GM12878 (cell line): Measurements from ENCODE around the gene ABCC4. TPM values are rescaled to one million over a fixed set of nuclear protein-coding genes. Genes with fewer than 3 reads are reported as not detected.
A peak's percentile ranks its signal among the peaks of the same experiment; 100 is the strongest.

Experiments used
- BMI1 ChIP-seq: fragments of 450-650 bp; IDR thresholded peaks from 2 replicates; pipeline ENCODE4 v1.6.1; 2016; ENCODE audit warnings: mild to moderate bottlenecking, moderate library complexity, borderline replicate concordance
- EP300 ChIP-seq, 2 experiments: fragments of 150-350 bp in 1 of 2; IDR thresholded peaks; 2 replicates each; pipeline ENCODE4 v1.6.1; 2011 to 2012; ENCODE audit warnings: low read depth in 2 of 2, low read length in 2 of 2, borderline replicate concordance in 1 of 2, improper control_type of control experiment in 1 of 2, inconsistent platforms in 1 of 2; ENCODE audit not compliant: control insufficient read depth in 1 of 2
- ETV6 ChIP-seq, 2 experiments: fragments of 450-650 bp in 1 of 2; IDR thresholded peaks in 1 of 2; conservative IDR thresholded peaks in 1 of 2; 2 replicates each; pipeline ENCODE4 v1.6.1; 2014; ENCODE audit warnings: antibody characterized with exemption in 1 of 2, borderline replicate concordance in 1 of 2, low read depth in 1 of 2, mild to moderate bottlenecking in 1 of 2, moderate library complexity in 1 of 2
- HSF1 ChIP-seq: fragments of 150-350 bp; IDR thresholded peaks from 2 replicates; pipeline ENCODE4 v1.6.1; 2014; ENCODE audit warnings: mild to moderate bottlenecking, low read depth, low read length
- IRF5 ChIP-seq: fragments of 450-650 bp; IDR thresholded peaks from 2 replicates; pipeline ENCODE4 v1.6.1; 2017; ENCODE audit warnings: borderline replicate concordance
- MXI1 ChIP-seq: fragments of 150-350 bp; IDR thresholded peaks from 2 replicates; pipeline ENCODE4 v1.6.1; 2011; ENCODE audit warnings: low read depth, mild to moderate bottlenecking, inconsistent platforms, low read length, improper control_type of control experiment
- NBN ChIP-seq: fragments of 450-650 bp; IDR thresholded peaks from 2 replicates; pipeline ENCODE4 v1.6.1; 2016
- PKNOX1 ChIP-seq: fragments of 450-650 bp; IDR thresholded peaks from 2 replicates; pipeline ENCODE4 v1.6.1; 2016; ENCODE audit warnings: mild to moderate bottlenecking
- POLR2A ChIP-seq: IDR thresholded peaks from 2 replicates; pipeline ENCODE4 v1.6.1; 2011; ENCODE audit warnings: low read depth, mild to moderate bottlenecking, low read length
- SIX5 ChIP-seq: IDR thresholded peaks from 2 replicates; pipeline ENCODE4 v1.6.1; 2011; ENCODE audit warnings: mild to moderate bottlenecking, low read depth, low read length, moderate library complexity; ENCODE audit not compliant: severe bottlenecking
- SMARCA5 ChIP-seq: fragments of 450-650 bp; IDR thresholded peaks from 2 replicates; pipeline ENCODE4 v1.6.1; 2017; ENCODE audit warnings: mild to moderate bottlenecking
- WRNIP1 ChIP-seq: IDR thresholded peaks from 2 replicates; pipeline ENCODE4 v1.6.1; 2011; ENCODE audit warnings: low read depth, low read length, improper control_type of control experiment, borderline replicate concordance
- ZBTB4 ChIP-seq: fragments of 450-650 bp; formaldehyde crosslinking; IDR thresholded peaks from 2 replicates; pipeline ENCODE4 v1.4.0; 2022; ENCODE audit warnings: mild to moderate bottlenecking, moderate library complexity
- ZNF384 ChIP-seq: IDR thresholded peaks from 2 replicates; pipeline ENCODE4 v1.6.1; 2012; ENCODE audit warnings: low read depth, mild to moderate bottlenecking, low read length, improper control_type of control experiment, borderline replicate concordance
- ZNF687 ChIP-seq: fragments of 450-650 bp; IDR thresholded peaks from 2 replicates; pipeline ENCODE4 v1.6.1; 2017; ENCODE audit warnings: mild to moderate bottlenecking, moderate library complexity
- polyA plus RNA-seq, 11 experiments: library from polyadenylated mRNA; depleted of rRNA in 4 of 11; unstranded in 6 of 11; stranded (reverse) in 5 of 11; fragments of >200 nt; fragmentation: Nextera tagmentation in 4 of 11; fragmentation: Illumina TruSeq in 1 of 11; extraction: Ambion mirVana in 4 of 11; extraction: Trizol in 1 of 11; gene quantifications; 1 replicate in 1 of 11; 2 replicates in 10 of 11; pipeline versions ENCODE4 v1.2.1 to v1.2.3, GENCODE V29; 2011 to 2016; ENCODE audit warnings: inconsistent platforms in 2 of 11, missing spikeins in 2 of 11, low read depth in 1 of 11
- total RNA-seq, 4 experiments: library from RNA; depleted of rRNA in 3 of 4; stranded (reverse); fragments of >200 nt in 3 of 4; fragmentation: Illumina TruSeq in 1 of 4; extraction: Trizol in 1 of 4; gene quantifications; 2 replicates each; pipeline versions ENCODE4 v1.2.1 to v1.2.3, GENCODE V29; 2013 to 2021

Gene ABCC4
- total and polyA plus RNA-seq, 10 of the 15 experiments (the other 5 are each of a cell fraction or from before 2014, with no cell fraction given): 7.2 to 44.4 (median 24.1) TPM

DNA sequence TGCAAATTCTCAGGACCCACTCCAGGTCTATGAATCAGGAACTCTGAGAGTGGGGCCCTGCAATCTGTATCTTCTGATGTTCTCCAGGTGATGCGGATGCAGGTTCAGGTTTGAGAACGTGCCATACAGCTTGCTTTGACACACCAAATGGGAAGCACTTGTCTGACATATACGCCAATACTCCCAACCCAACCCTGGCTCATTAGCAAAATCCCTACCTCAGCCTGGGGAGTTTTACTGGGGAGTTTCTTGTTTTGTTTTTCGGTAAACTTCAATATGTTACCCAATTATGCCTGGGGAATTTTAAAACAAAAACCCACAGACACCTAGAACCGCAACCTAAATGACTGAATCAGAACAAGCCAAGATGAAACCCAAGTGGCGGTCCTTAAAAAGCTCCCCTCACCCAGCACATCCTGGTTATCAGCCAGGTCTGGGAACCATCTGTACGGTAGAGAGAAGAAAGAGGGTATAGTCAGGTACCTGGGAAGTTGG is 41.2 kb downstream of the ABCC4 start (continued):
- TF ChIP-seq ZNF687 (no peak; the same call in 1 of the 2 replicates), ETV6 (conservative IDR thresholded peaks at IDR 0.05 in 1 of 2, IDR thresholded peaks at IDR 0.05 in 1 of 2; ENCODE audit: borderline replicate concordance in 1 of 2, low read depth in 1 of 2) (no peak), SMARCA5 (no peak; the same call in 1 of the 2 replicates), PKNOX1 (no peak; the same call in 1 of the 2 replicates), NBN (0 out of 2 replicates have a peak, but pooled peaks have one; percentile 62), BMI1 (0 out of 2 replicates have a peak, but pooled peaks have one; percentile 17), EP300 (IDR thresholded peaks at IDR 0.05; ENCODE audit: borderline replicate concordance in 1 of 2, control insufficient read depth in 1 of 2, low read depth in 2 of 2, low read length in 2 of 2) (peak; percentile 76 to 78), WRNIP1 (no peak), SIX5 (no peak), HSF1 (no peak), MXI1 (no peak), ZNF384 (0 out of 2 replicates have a peak, but pooled peaks have one; percentile 5), IRF5 (no peak), POLR2A (no peak), ZBTB4 (no peak)
